KMS-11 (cell line): Measurements from ENCODE around the gene LRRC47.

Experiments
- H2AFZ ChIP-seq: fragments of 200-600 bp; sonication (generic); 2 replicates; pipeline ENCODE4 v1.6.1; 2016; ENCODE audit warnings: antibody characterized with exemption, mixed run types, low read depth
- H3K27ac ChIP-seq: fragments of 200-600 bp; sonication (generic); 2 replicates; pipeline ENCODE4 v1.6.1; 2016; ENCODE audit warnings: mild to moderate bottlenecking, mixed run types
- H3K27me3 ChIP-seq: fragments of 200-600 bp; sonication (generic); 2 replicates; pipeline ENCODE4 v1.6.1; 2017; ENCODE audit warnings: mild to moderate bottlenecking, low read depth, mixed run types, moderate library complexity; ENCODE audit not compliant: insufficient read depth
- H3K36me3 ChIP-seq: fragments of 200-600 bp; sonication (generic); 2 replicates; pipeline ENCODE4 v1.6.1; 2017; ENCODE audit warnings: mild to moderate bottlenecking, mixed run types; ENCODE audit not compliant: insufficient read depth
- H3K4me1 ChIP-seq: fragments of 200-600 bp; sonication (generic); 2 replicates; pipeline ENCODE4 v1.6.1; 2016; ENCODE audit warnings: mild to moderate bottlenecking, low read depth, mixed run types; ENCODE audit not compliant: poor library complexity, severe bottlenecking
- H3K4me2 ChIP-seq: fragments of 200-600 bp; sonication (generic); 2 replicates; pipeline ENCODE4 v1.7.0; 2016; ENCODE audit warnings: mild to moderate bottlenecking, mixed run types
- H3K4me3 ChIP-seq: fragments of 200-600 bp; sonication (generic); IDR thresholded peaks from 2 replicates; pipeline ENCODE4 v1.6.1; 2017; ENCODE audit warnings: low read depth, low read length, mixed read lengths; ENCODE audit not compliant: insufficient read depth
- H3K79me2 ChIP-seq: fragments of 200-600 bp; sonication (generic); 2 replicates; pipeline ENCODE4 v1.6.1; 2016; ENCODE audit warnings: low read depth, mixed run types; ENCODE audit not compliant: insufficient read depth
- H3K9ac ChIP-seq: fragments of 200-600 bp; sonication (generic); 2 replicates; pipeline ENCODE4 v1.6.1; 2016; ENCODE audit warnings: mild to moderate bottlenecking, mixed run types
- H4K20me1 ChIP-seq: fragments of 200-600 bp; sonication (generic); 2 replicates; pipeline ENCODE4 v1.6.1; 2016; ENCODE audit warnings: mild to moderate bottlenecking, mixed run types; ENCODE audit not compliant: insufficient read depth
- TF ChIP-seq, protein P1 (sequence below): fragments of 200-600 bp; sonication (generic); conservative IDR thresholded peaks from 2 replicates; pipeline ENCODE4 v1.6.1; 2017; ENCODE audit warnings: low read depth, mild to moderate bottlenecking, antibody characterized with exemption, low read length, moderate library complexity, mixed read lengths

LRRC47 gene

GRCh38 chr1:3799976-3800685 lies 3.8 kb upstream of the LRRC47 start:
- no peak overlapping the region for H3K4me3 ChIP-seq
- no peak overlapping the region for H3K4me2 ChIP-seq
- peaks cover 8% of the 10 kb centered on the region for H3K4me1 ChIP-seq
- H3K9ac ChIP-seq, result no peak overlapping the region
- TF ChIP-seq, protein P1, sequence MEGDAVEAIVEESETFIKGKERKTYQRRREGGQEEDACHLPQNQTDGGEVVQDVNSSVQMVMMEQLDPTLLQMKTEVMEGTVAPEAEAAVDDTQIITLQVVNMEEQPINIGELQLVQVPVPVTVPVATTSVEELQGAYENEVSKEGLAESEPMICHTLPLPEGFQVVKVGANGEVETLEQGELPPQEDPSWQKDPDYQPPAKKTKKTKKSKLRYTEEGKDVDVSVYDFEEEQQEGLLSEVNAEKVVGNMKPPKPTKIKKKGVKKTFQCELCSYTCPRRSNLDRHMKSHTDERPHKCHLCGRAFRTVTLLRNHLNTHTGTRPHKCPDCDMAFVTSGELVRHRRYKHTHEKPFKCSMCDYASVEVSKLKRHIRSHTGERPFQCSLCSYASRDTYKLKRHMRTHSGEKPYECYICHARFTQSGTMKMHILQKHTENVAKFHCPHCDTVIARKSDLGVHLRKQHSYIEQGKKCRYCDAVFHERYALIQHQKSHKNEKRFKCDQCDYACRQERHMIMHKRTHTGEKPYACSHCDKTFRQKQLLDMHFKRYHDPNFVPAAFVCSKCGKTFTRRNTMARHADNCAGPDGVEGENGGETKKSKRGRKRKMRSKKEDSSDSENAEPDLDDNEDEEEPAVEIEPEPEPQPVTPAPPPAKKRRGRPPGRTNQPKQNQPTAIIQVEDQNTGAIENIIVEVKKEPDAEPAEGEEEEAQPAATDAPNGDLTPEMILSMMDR, result no peak
- no peak overlapping the region for H3K27ac ChIP-seq
- H4K20me1 ChIP-seq, result no peaks in the 10 kb centered on the region
- H3K79me2 ChIP-seq, result peaks cover 9% of the 10 kb centered on the region
- no peak overlapping the region for H2AFZ ChIP-seq
- H3K27me3 ChIP-seq, result peaks cover 54% of the 10 kb centered on the region
- no peaks in the 10 kb centered on the region for H3K36me3 ChIP-seq

DNA sequence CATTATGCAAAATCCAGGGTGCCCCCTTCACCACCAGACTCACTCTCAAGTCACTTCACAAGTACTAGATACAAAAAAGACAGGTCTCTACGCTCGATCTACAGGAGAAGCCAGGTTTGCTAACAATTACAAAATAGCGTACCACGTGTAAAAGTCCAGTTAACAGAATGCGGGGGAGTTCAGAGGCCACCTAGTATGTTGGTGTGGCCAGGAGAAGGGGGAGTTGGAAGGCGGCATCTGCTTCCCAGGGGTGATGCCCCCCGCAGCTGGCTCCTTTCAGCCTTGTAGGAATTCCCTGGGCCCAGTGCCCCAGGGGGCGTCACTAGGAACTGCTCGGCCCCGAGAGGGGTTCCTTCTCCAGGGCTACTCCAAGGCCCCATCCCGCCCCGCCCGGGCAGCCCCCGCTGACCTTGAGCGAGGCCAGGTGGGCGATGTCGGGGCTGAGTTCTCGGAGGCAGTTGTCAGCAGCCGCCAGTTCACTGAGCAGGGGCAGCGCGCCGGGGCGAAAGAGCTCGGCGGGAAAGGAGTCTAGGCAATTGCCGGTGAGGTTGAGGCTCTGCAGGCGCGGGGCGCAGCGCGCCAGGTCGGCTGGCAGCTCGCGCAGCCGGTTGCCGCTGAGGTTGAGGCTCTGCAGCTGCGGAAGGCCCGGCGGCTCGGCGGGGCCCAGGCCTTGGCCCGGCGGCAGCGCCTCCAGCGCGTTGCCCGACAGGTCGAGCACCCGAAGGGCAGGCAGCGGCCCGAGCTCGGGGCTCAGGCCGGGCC lies 664 bp downstream of the LRRC47 start:
- no peaks in the 10 kb centered on the region for H4K20me1 ChIP-seq
- TF ChIP-seq, protein P1, result no peak
- no peaks in the 10 kb centered on the region for H3K36me3 ChIP-seq
- peak overlapping the region; percentile 62 for H3K9ac ChIP-seq
- H3K79me2 ChIP-seq, result peaks cover 35% of the 10 kb centered on the region
- H3K4me1 ChIP-seq, result peaks cover 14% of the 10 kb centered on the region
- no peak overlapping the region for H3K4me3 ChIP-seq
- peak overlapping the region; percentile 99 for H2AFZ ChIP-seq
- peak overlapping the region; percentile 36; the same call in 1 of the 2 replicates for H3K27ac ChIP-seq
- H3K4me2 ChIP-seq, result peak overlapping the region; percentile 93
- H3K27me3 ChIP-seq, result peaks cover 18% of the 10 kb centered on the region

DNA sequence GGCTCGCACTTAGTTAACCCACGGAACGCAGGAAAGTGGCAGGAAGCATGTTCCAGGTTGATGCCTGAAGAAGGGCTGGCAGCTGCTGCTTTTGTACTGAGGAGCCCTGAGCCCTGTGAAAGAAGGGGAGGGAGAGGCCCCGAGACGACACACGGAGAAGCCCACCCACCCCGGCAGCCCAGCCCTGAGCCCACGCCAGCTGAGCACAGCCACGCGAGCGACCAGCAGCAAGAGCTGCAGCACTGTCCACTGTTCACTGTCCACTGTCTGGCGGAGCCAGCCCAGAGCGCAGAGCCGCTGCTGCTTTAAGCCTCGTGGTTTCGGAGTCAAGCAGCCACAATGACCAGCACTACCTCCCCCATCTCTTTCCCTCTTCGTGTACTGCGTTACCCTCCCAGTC lies 5.3 kb downstream of the LRRC47 start:
- TF ChIP-seq, protein P1, result no peak
- no peak overlapping the region for H3K4me3 ChIP-seq
- no peaks in the 10 kb centered on the region for H3K27me3 ChIP-seq
- no peak overlapping the region for H3K9ac ChIP-seq
- no peaks in the 10 kb centered on the region; the same call in 1 of the 2 replicates for H3K36me3 ChIP-seq
- H3K79me2 ChIP-seq, result peaks cover 34% of the 10 kb centered on the region
- H4K20me1 ChIP-seq, result no peaks in the 10 kb centered on the region
- no peak overlapping the region for H3K27ac ChIP-seq
- no peak overlapping the region for H2AFZ ChIP-seq
- H3K4me1 ChIP-seq, result peaks cover 10% of the 10 kb centered on the region
- H3K4me2 ChIP-seq, result no peak overlapping the region

DNA sequence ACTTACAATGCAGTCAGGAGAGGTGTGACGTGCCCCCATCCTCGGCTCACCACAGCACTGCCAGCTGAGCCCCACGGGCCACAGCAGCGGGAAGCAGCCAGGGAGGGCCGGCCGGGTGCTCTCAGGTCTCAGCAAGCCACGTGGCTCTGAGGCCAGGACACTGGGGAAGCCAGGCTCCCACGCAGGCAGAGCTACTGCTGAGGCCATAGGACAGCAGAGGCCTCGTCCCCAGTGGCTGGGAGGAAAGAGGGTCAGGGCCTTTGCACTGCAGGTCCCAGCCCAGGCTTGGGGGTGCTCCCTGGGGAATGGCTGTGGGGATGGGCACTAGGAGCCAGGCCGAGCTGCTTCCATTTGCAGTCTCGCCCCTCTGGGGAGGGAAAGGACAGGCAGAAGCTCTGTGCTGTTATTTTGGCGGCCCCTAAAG lies 5.8 kb downstream of the LRRC47 start:
- H4K20me1 ChIP-seq, result no peaks in the 10 kb centered on the region
- H3K9ac ChIP-seq, result no peak overlapping the region
- H3K27ac ChIP-seq, result no peak overlapping the region
- peaks cover 10% of the 10 kb centered on the region for H3K4me1 ChIP-seq
- no peak overlapping the region for H2AFZ ChIP-seq
- no peak overlapping the region for H3K4me3 ChIP-seq
- H3K36me3 ChIP-seq, result no peaks in the 10 kb centered on the region; the same call in 1 of the 2 replicates
- H3K79me2 ChIP-seq, result peaks cover 30% of the 10 kb centered on the region
- TF ChIP-seq, protein P1, result no peak
- no peaks in the 10 kb centered on the region for H3K27me3 ChIP-seq
- no peak overlapping the region for H3K4me2 ChIP-seq
